Body of pancreas (tissue), 4 donors: ENCODE results near the gene UBN2. TPM values are rescaled to one million over a fixed set of nuclear protein-coding genes. Genes with fewer than 3 reads are reported as not detected.

Experiments used
- ATAC-seq: fragments of 150-250 bp; one replicate; pipeline ENCODE4 v1.9.1; 2016
- DNase-seq, 4 donors: peaks; one replicate each; pipeline ENCODE4 v3.0.0-alpha.2; 2019
- H3K27ac ChIP-seq, 4 donors: fragments of 200-600 bp; sonication (generic); 1 replicate in 3 of 4; 2 replicates in 1 of 4; pipeline versions ENCODE4 v1.5.1 to v1.6.1; 2016 to 2019; ENCODE audit warnings: mild to moderate bottlenecking in 1 of 4, mixed read lengths in 1 of 4, moderate library complexity in 1 of 4
- H3K27me3 ChIP-seq, 2 donors: fragments of 200-600 bp; sonication (generic); one replicate each; pipeline ENCODE4 v1.6.0; 2016; ENCODE audit warnings: mild to moderate bottlenecking in 1 of 2
- H3K36me3 ChIP-seq, 2 donors: fragments of 200-600 bp; sonication (generic); replicated peaks in 1 of 2; 2 replicates each; pipeline ENCODE4 v1.5.1; 2016; ENCODE audit warnings: low read depth in 2 of 2; ENCODE audit not compliant: insufficient read depth in 1 of 2
- H3K4me1 ChIP-seq: fragments of 200-600 bp; sonication (generic); one replicate; pipeline ENCODE4 v1.6.0; 2016
- H3K4me3 ChIP-seq, 2 donors: fragments of 200-600 bp; sonication (generic); 1 replicate in 1 of 2; 2 replicates in 1 of 2; pipeline ENCODE4 v1.5.1; 2016 to 2019
- H3K9me3 ChIP-seq, 3 donors: fragments of 200-600 bp; sonication (generic); 1 replicate in 2 of 3; 2 replicates in 1 of 3; pipeline ENCODE4 v1.5.1; 2016
- POLR2A ChIP-seq, 3 donors: fragments of 450-650 bp; IDR thresholded peaks; one replicate each; pipeline ENCODE4 v1.6.1; 2016; ENCODE audit warnings: antibody characterized with exemption in 3 of 3, mild to moderate bottlenecking in 2 of 3
- WGBS, 2 donors: methylation state at CpG; one replicate each; pipeline ENCODE4 v1.1.5; 2017; 5-methylcytosine and 5-hydroxymethylcytosine counted together
- intact Hi-C: fragments of 100-400 bp; cut with DNase I; formaldehyde crosslinking; loops from one replicate; pipeline ENCODE4 v1.15.1; 2023
- total RNA-seq, 2 donors: library from RNA; depleted of rRNA; stranded (reverse); fragments of >200 nt; gene quantifications; one replicate each; pipeline ENCODE4 v1.1.0, GENCODE V29; 2016
- TF ChIP-seq, protein P1 (sequence below), 7 experiments: fragments of 450-650 bp in 4 of 7; fragments of 200-600 bp in 3 of 7; sonication (generic) in 3 of 7; IDR thresholded peaks; one replicate each; pipeline ENCODE4 v1.5.1; 2016 to 2019; ENCODE audit warnings: antibody characterized with exemption in 7 of 7

The UBN2 gene
- total RNA-seq, 2 donors from 2014 or later: 14.0 to 15.5 TPM

DNA sequence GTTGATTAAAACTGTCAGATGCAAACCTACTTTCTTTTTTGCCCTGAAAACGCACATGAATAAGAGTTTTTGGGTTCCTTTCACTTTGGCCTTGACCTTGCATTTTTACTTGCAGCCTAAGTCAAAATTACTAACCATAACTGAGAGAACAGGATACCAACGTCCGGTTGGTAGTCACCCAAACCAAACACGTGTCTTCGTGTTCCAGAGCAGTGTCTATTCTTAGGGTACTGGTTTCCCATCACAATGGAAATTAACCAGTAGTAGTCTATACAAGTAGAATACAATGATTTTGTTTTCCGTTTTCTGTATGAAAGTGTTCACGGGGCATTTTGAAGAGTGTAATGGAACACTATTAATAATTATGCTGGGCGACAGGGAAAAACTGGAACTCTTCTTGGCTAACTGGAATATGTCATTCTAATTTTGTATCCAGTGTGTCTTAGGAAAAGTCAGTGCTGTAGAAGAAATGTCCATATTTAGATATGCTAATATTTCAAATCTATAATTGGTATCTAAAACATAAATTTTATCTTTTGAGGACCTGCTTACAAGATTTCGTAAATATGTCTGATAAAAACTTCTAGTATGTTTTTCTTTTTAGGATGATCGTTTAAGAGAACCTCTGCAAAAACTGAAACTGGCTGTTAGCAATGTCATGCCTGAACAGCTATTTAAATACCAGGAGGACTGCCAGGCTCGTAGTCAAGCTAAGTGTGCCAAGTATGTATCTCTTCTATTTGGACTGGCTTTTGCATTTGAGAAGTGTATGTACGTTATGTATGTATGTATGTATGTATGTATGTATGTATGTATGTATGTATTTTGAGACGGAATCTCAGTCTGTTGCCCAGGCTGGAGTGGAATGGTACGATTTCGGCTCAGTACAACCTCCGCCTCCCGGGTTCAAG lies 40.9 kb downstream of the UBN2 start:
- intact Hi-C loops: no loop called here
- H3K27ac ChIP-seq: no peak overlapping the region
- no peak overlapping the region for H3K4me3 ChIP-seq
- H3K27me3 ChIP-seq: no peaks in the 10 kb centered on the region
- 87 to 92% methylated on average over 17 of the region's 17 CpGs for WGBS, 2 donors
- no peaks in the 10 kb centered on the region for H3K9me3 ChIP-seq
- DNase-seq (no peak), ATAC-seq (no peak)
- no peaks in the 10 kb centered on the region for H3K4me1 ChIP-seq
- H3K36me3 ChIP-seq: peaks cover 7 to 23% of the 10 kb centered on the region in 2 donors
- no peak for TF ChIP-seq POLR2A (IDR thresholded peaks at IDR 0.05)
- TF ChIP-seq, protein P1, sequence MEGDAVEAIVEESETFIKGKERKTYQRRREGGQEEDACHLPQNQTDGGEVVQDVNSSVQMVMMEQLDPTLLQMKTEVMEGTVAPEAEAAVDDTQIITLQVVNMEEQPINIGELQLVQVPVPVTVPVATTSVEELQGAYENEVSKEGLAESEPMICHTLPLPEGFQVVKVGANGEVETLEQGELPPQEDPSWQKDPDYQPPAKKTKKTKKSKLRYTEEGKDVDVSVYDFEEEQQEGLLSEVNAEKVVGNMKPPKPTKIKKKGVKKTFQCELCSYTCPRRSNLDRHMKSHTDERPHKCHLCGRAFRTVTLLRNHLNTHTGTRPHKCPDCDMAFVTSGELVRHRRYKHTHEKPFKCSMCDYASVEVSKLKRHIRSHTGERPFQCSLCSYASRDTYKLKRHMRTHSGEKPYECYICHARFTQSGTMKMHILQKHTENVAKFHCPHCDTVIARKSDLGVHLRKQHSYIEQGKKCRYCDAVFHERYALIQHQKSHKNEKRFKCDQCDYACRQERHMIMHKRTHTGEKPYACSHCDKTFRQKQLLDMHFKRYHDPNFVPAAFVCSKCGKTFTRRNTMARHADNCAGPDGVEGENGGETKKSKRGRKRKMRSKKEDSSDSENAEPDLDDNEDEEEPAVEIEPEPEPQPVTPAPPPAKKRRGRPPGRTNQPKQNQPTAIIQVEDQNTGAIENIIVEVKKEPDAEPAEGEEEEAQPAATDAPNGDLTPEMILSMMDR (IDR thresholded peaks at IDR 0.05): no peak

DNA sequence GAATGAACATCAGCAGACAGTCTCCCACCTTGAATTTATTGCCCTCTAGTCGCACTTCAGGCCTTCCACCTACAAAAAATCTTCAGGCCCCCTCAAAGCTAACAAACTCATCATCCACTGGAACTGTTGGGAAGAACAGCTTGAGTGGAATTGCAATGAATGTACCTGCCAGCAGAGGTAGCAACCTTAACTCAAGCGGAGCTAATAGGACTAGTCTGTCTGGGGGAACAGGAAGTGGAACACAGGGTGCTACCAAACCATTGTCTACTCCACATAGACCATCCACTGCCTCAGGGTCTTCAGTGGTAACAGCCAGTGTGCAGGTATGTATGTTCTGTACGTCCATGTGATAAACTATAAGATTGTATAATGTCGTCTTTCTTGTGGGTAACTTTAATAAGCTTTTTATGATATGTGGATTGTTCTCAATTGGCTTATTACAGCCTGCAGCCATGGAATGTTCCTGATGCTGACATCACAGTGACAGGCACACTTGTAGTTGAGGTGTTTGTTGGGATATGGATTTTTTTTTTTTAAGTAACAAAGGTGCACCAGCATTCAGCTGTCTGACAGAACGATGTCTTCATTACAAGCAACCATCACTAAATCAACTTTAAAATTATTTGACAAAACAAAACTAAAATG lies 53.3 kb downstream of the UBN2 start:
- TF ChIP-seq, protein P1 (IDR thresholded peaks at IDR 0.05): no peak
- no peak for TF ChIP-seq POLR2A (IDR thresholded peaks at IDR 0.05)
- ATAC-seq (no peak), DNase-seq (no peak)
- intact Hi-C loops: no loop called here
- Histone ChIP-seq H3K4me1 (no peaks in the 10 kb centered on the region), H3K4me3 (no peak overlapping the region), H3K36me3 (peaks cover 10 to 20% of the 10 kb centered on the region in 2 donors), H3K27ac (no peak overlapping the region), H3K27me3 (no peaks in the 10 kb centered on the region), H3K9me3 (no peaks in the 10 kb centered on the region)
- 91 to 100% methylated on average over 5 of the region's 5 CpGs for WGBS, 2 donors

DNA sequence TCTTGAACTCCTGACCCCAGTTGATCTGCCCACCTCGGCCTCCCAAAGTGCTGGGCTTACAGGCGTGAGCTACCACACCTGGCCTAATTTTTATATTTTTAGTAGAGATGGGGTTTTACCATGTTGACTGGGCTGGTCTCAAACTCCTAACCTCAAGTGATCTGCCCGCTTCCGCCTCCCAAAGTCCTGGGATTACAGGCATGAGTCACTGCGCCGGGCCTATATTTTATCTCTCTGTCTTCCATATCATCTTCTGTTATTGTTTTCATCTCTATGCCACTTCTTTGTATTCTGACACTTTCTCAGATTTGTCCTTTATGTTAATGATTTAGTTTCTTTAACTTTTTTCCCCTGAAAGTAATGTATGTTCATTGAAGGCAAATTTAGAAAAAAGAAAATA lies 55.1 kb downstream of the UBN2 start:
- no peaks in the 10 kb centered on the region for H3K27me3 ChIP-seq
- no peak overlapping the region for H3K4me3 ChIP-seq
- no peak overlapping the region for H3K27ac ChIP-seq
- H3K9me3 ChIP-seq: no peaks in the 10 kb centered on the region
- ATAC-seq: no peak
- WGBS, 2 donors: 96% methylated on average over 6 of the region's 6 CpGs
- H3K36me3 ChIP-seq: peaks cover 10 to 20% of the 10 kb centered on the region in 2 donors
- no peak for TF ChIP-seq POLR2A (IDR thresholded peaks at IDR 0.05)
- TF ChIP-seq, protein P1 (IDR thresholded peaks at IDR 0.05): no peak
- no peak for DNase-seq
- H3K4me1 ChIP-seq: no peaks in the 10 kb centered on the region
- intact Hi-C loops: no loop called here

DNA sequence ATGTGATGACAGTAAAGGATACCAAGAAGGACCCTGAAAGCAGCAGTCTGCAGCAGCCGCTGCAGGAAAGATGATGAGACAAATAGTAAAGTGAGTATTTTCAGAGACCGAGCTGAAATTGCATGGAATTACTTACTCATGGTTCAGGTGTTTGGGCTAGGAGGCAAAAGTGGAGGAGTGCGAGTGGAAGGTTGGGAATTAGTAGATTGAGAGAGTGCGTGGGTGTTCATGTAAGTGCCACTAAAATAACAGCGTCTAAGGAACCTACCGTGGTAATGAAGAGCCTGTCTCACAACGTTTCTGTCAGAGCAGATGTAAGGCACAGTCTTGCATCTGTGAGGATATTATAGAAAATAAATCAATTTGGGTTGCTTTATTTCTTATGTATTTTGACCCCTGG lies 61.8 kb downstream of the UBN2 start:
- H3K4me1 ChIP-seq: peaks cover 7% of the 10 kb centered on the region
- H3K27me3 ChIP-seq: no peaks in the 10 kb centered on the region
- H3K4me3 ChIP-seq: no peak overlapping the region
- H3K36me3 ChIP-seq: no peaks in the 10 kb centered on the region
- WGBS, 2 donors: 88 to 89% methylated on average over 7 of the region's 7 CpGs
- intact Hi-C loops: no loop called here
- H3K9me3 ChIP-seq: no peaks in the 10 kb centered on the region
- H3K27ac ChIP-seq: no peak overlapping the region
- ATAC-seq (no peak), DNase-seq (no peak)
- TF ChIP-seq, protein P1 (IDR thresholded peaks at IDR 0.05): no peak
- no peak for TF ChIP-seq POLR2A (IDR thresholded peaks at IDR 0.05)
